Measurements from ENCODE around the gene APAF1.

APAF1 gene

GRCh38 chr12:98618952-98619351, 26.1 kb upstream of the APAF1 start:
- Histone ChIP-seq H4K20me1 (ENCODE audit: insufficient read depth, low read length) (no peaks in the 10 kb centered on the region), H3K27me3 (ENCODE audit: insufficient read depth, low read length) (no peaks in the 10 kb centered on the region), H3K79me2 (ENCODE audit: insufficient read depth, low read length) (no peaks in the 10 kb centered on the region), H3K4me2 (ENCODE audit: low read length) (no peak overlapping the region), H2AFZ (ENCODE audit: low read length) (no peak overlapping the region), H3K36me3 (ENCODE audit: insufficient read depth, low read length) (no peaks in the 10 kb centered on the region), H3K9ac (ENCODE audit: low read length) (no peak overlapping the region), H3K27ac (ENCODE audit: low read depth, low read length, poor library complexity, severe bottlenecking) (no peak overlapping the region), H3K9me3 (ENCODE audit: low read length) (0 out of 2 replicates have a peak, but pooled peaks cover 3% of the 10 kb centered on the region), H3F3A (ENCODE audit: insufficient read depth, low read length) (no peaks in the 10 kb centered on the region), H3K4me3 (ENCODE audit: low read depth, low read length, poor library complexity, severe bottlenecking) (no peak overlapping the region), H3K4me1 (ENCODE audit: insufficient read depth, low read length, severe bottlenecking) (no peaks in the 10 kb centered on the region), H3K9me2 (ENCODE audit: low read depth, low read length) (no peaks in the 10 kb centered on the region)
- TF ChIP-seq EZH2 (IDR thresholded peaks at IDR 0.05; ENCODE audit: borderline replicate concordance, low read length) (no peak), CTCF (IDR thresholded peaks at IDR 0.05; ENCODE audit: low read length) (no peak)

GRCh38 chr12:98635657-98636323, 9.3 kb upstream of the APAF1 start:
- Histone ChIP-seq H3K9me2 (ENCODE audit: low read depth, low read length) (no peaks in the 10 kb centered on the region), H3K9ac (ENCODE audit: low read length) (peak overlapping the region; percentile 41; the same call in 1 of the 2 replicates), H3F3A (ENCODE audit: insufficient read depth, low read length) (no peaks in the 10 kb centered on the region), H3K4me1 (ENCODE audit: insufficient read depth, low read length, severe bottlenecking) (peaks cover 19% of the 10 kb centered on the region), H3K36me3 (ENCODE audit: insufficient read depth, low read length) (peaks cover 6% of the 10 kb centered on the region; the same call in 1 of the 2 replicates), H3K9me3 (ENCODE audit: low read length) (no peaks in the 10 kb centered on the region), H3K79me2 (ENCODE audit: insufficient read depth, low read length) (peaks cover 6% of the 10 kb centered on the region; the same call in 1 of the 2 replicates), H3K4me3 (ENCODE audit: low read depth, low read length, poor library complexity, severe bottlenecking) (peak overlapping the region; percentile 8), H3K27ac (ENCODE audit: low read depth, low read length, poor library complexity, severe bottlenecking) (peak overlapping the region; percentile 64), H3K27me3 (ENCODE audit: insufficient read depth, low read length) (no peaks in the 10 kb centered on the region), H3K4me2 (ENCODE audit: low read length) (peak overlapping the region; percentile 41), H4K20me1 (ENCODE audit: insufficient read depth, low read length) (no peaks in the 10 kb centered on the region), H2AFZ (ENCODE audit: low read length) (no peak overlapping the region)
- TF ChIP-seq CTCF (IDR thresholded peaks at IDR 0.05; ENCODE audit: low read length) (no peak), EZH2 (IDR thresholded peaks at IDR 0.05; ENCODE audit: borderline replicate concordance, low read length) (no peak)

GRCh38 chr12:98637068-98637467, 8.0 kb upstream of the APAF1 start:
- Histone ChIP-seq H3K79me2 (ENCODE audit: insufficient read depth, low read length) (peaks cover 6% of the 10 kb centered on the region; the same call in 1 of the 2 replicates), H3K4me1 (ENCODE audit: insufficient read depth, low read length, severe bottlenecking) (peaks cover 19% of the 10 kb centered on the region), H3K4me3 (ENCODE audit: low read depth, low read length, poor library complexity, severe bottlenecking) (no peak overlapping the region), H3K9ac (ENCODE audit: low read length) (peak overlapping the region; percentile 41; the same call in 1 of the 2 replicates), H3K36me3 (ENCODE audit: insufficient read depth, low read length) (peaks cover 6% of the 10 kb centered on the region; the same call in 1 of the 2 replicates), H3K9me2 (ENCODE audit: low read depth, low read length) (no peaks in the 10 kb centered on the region), H4K20me1 (ENCODE audit: insufficient read depth, low read length) (no peaks in the 10 kb centered on the region), H2AFZ (ENCODE audit: low read length) (no peak overlapping the region), H3F3A (ENCODE audit: insufficient read depth, low read length) (no peaks in the 10 kb centered on the region), H3K27ac (ENCODE audit: low read depth, low read length, poor library complexity, severe bottlenecking) (peak overlapping the region; percentile 64), H3K9me3 (ENCODE audit: low read length) (no peaks in the 10 kb centered on the region), H3K4me2 (ENCODE audit: low read length) (peak overlapping the region; percentile 41; the same call in 1 of the 2 replicates), H3K27me3 (ENCODE audit: insufficient read depth, low read length) (no peaks in the 10 kb centered on the region)
- TF ChIP-seq EZH2 (IDR thresholded peaks at IDR 0.05; ENCODE audit: borderline replicate concordance, low read length) = no peak
- TF ChIP-seq CTCF (IDR thresholded peaks at IDR 0.05; ENCODE audit: low read length) = no peak
